HepG2 (cell line): Measurements from ENCODE around the gene ZNF620. TPM values are rescaled to one million over a fixed set of nuclear protein-coding genes. Genes with fewer than 3 reads are reported as not detected.

Source experiments
- ADNP ChIP-seq: sonication (generic); formaldehyde crosslinking; IDR thresholded peaks from 2 replicates; pipeline ENCODE4 v1.4.0; 2020; ENCODE audit warnings: missing genetic modification reagents
- CSRNP2 ChIP-seq: sonication (generic); formaldehyde crosslinking; conservative IDR thresholded peaks from 2 replicates; pipeline ENCODE4 v1.8.0; 2022; ENCODE audit warnings: low read depth, missing genetic modification reagents
- HOXD1 ChIP-seq: sonication (generic); formaldehyde crosslinking; IDR thresholded peaks from 2 replicates; pipeline ENCODE4 v1.5.0; 2020; ENCODE audit warnings: missing genetic modification reagents
- PAF1 ChIP-seq: IDR thresholded peaks from 2 replicates; pipeline ENCODE4 v1.6.1; 2016; ENCODE audit warnings: missing genetic modification reagents, missing compliant biosample characterization
- RARG ChIP-seq: sonication (generic); formaldehyde crosslinking; IDR thresholded peaks from 2 replicates; pipeline ENCODE4 v1.4.0; 2020; ENCODE audit warnings: low read depth, mild to moderate bottlenecking, missing genetic modification reagents
- SAFB2 ChIP-seq: sonication (generic); formaldehyde crosslinking; IDR thresholded peaks from 2 replicates; pipeline ENCODE4 v1.5.1; 2020; ENCODE audit warnings: missing genetic modification reagents, low read depth, mild to moderate bottlenecking, borderline replicate concordance
- SMYD3 ChIP-seq: sonication (generic); formaldehyde crosslinking; IDR thresholded peaks from 2 replicates; pipeline ENCODE4 v1.8.1; 2023; ENCODE audit warnings: mild to moderate bottlenecking, missing genetic modification reagents
- SSRP1 ChIP-seq: IDR thresholded peaks from 2 replicates; pipeline ENCODE4 v1.6.1; 2016; ENCODE audit warnings: control low read depth
- ZBTB3 ChIP-seq: sonication (generic); formaldehyde crosslinking; IDR thresholded peaks from 2 replicates; pipeline ENCODE4 v1.4.0; 2020; ENCODE audit warnings: low read depth, mild to moderate bottlenecking, moderate library complexity, missing genetic modification reagents, borderline replicate concordance
- ZKSCAN8 ChIP-seq: IDR thresholded peaks from 2 replicates; pipeline ENCODE4 v1.6.1; 2016; ENCODE audit warnings: borderline replicate concordance, missing genetic modification reagents, missing compliant biosample characterization
- ZNF24 ChIP-seq: fragments of 450-650 bp; IDR thresholded peaks from 2 replicates; pipeline ENCODE4 v1.6.1; 2017; ENCODE audit warnings: antibody characterized with exemption, mild to moderate bottlenecking
- ZNF331 ChIP-seq: sonication (generic); formaldehyde crosslinking; IDR thresholded peaks from 2 replicates; pipeline ENCODE4 v1.4.0; 2020; ENCODE audit warnings: missing genetic modification reagents
- ZNF546 ChIP-seq: sonication (generic); formaldehyde crosslinking; conservative IDR thresholded peaks from 2 replicates; pipeline ENCODE4 v1.8.1; 2023; ENCODE audit warnings: mild to moderate bottlenecking, missing genetic modification reagents
- ZNF547 ChIP-seq: sonication (generic); formaldehyde crosslinking; IDR thresholded peaks from 2 replicates; pipeline ENCODE4 v1.5.1; 2020; ENCODE audit warnings: mild to moderate bottlenecking, missing genetic modification reagents
- ZNF576 ChIP-seq: sonication (generic); formaldehyde crosslinking; IDR thresholded peaks from 2 replicates; pipeline ENCODE4 v1.4.0; 2020; ENCODE audit warnings: mild to moderate bottlenecking, missing genetic modification reagents
- ZNF616 ChIP-seq: sonication (generic); formaldehyde crosslinking; IDR thresholded peaks from 2 replicates; pipeline ENCODE4 v1.5.0; 2020; ENCODE audit warnings: low read depth, mild to moderate bottlenecking, missing genetic modification reagents
- ZNF713 ChIP-seq: sonication (generic); formaldehyde crosslinking; IDR thresholded peaks from 2 replicates; pipeline ENCODE4 v1.4.0; 2020; ENCODE audit warnings: mild to moderate bottlenecking, missing genetic modification reagents
- ZSCAN29 ChIP-seq: sonication (generic); formaldehyde crosslinking; conservative IDR thresholded peaks from 2 replicates; pipeline ENCODE4 v1.4.0; 2020; ENCODE audit warnings: mild to moderate bottlenecking, missing genetic modification reagents
- polyA plus RNA-seq, 8 experiments: library from polyadenylated mRNA; depleted of rRNA in 3 of 8; stranded (reverse) in 7 of 8; unstranded in 1 of 8; fragments of >200 nt; fragmentation: Illumina TruSeq in 4 of 8; extraction: Trizol in 4 of 8; gene quantifications; 2 replicates each; pipeline versions ENCODE4 v1.2.1 to v1.2.3, GENCODE V29; 2011 to 2016; ENCODE audit warnings: low read depth in 4 of 8, missing spikeins in 1 of 8, mixed read lengths in 1 of 8; ENCODE audit not compliant: insufficient read depth in 1 of 8
- total RNA-seq, 5 experiments: library from RNA; depleted of rRNA; stranded (reverse); fragments of >200 nt; fragmentation: Illumina TruSeq; extraction: Trizol; gene quantifications; 2 replicates each; pipeline ENCODE4 v1.2.3, GENCODE V29; 2016; ENCODE audit warnings: low read depth in 1 of 5
- TF ChIP-seq, protein P1 (sequence below): sonication (generic); formaldehyde crosslinking; IDR thresholded peaks from 2 replicates; pipeline ENCODE4 v1.4.0; 2020; ENCODE audit warnings: mild to moderate bottlenecking, missing genetic modification reagents
- TF ChIP-seq, protein P2 (sequence below): sonication (generic); formaldehyde crosslinking; IDR thresholded peaks from 2 replicates; pipeline ENCODE4 v1.4.0; 2020; ENCODE audit warnings: mild to moderate bottlenecking, missing genetic modification reagents

ZNF620 gene
- total and polyA plus RNA-seq, 2 of the 13 experiments (the other 11 are each of a cell fraction or from before 2014, with no cell fraction given) = 2.3 to 12.2 TPM

GRCh38 chr3:40468018-40468417 lies 37.8 kb upstream of the ZNF620 start (continued):
- TF ChIP-seq SMYD3 (CRISPR knock-in tag) = no peak
- TF ChIP-seq, protein P1, sequence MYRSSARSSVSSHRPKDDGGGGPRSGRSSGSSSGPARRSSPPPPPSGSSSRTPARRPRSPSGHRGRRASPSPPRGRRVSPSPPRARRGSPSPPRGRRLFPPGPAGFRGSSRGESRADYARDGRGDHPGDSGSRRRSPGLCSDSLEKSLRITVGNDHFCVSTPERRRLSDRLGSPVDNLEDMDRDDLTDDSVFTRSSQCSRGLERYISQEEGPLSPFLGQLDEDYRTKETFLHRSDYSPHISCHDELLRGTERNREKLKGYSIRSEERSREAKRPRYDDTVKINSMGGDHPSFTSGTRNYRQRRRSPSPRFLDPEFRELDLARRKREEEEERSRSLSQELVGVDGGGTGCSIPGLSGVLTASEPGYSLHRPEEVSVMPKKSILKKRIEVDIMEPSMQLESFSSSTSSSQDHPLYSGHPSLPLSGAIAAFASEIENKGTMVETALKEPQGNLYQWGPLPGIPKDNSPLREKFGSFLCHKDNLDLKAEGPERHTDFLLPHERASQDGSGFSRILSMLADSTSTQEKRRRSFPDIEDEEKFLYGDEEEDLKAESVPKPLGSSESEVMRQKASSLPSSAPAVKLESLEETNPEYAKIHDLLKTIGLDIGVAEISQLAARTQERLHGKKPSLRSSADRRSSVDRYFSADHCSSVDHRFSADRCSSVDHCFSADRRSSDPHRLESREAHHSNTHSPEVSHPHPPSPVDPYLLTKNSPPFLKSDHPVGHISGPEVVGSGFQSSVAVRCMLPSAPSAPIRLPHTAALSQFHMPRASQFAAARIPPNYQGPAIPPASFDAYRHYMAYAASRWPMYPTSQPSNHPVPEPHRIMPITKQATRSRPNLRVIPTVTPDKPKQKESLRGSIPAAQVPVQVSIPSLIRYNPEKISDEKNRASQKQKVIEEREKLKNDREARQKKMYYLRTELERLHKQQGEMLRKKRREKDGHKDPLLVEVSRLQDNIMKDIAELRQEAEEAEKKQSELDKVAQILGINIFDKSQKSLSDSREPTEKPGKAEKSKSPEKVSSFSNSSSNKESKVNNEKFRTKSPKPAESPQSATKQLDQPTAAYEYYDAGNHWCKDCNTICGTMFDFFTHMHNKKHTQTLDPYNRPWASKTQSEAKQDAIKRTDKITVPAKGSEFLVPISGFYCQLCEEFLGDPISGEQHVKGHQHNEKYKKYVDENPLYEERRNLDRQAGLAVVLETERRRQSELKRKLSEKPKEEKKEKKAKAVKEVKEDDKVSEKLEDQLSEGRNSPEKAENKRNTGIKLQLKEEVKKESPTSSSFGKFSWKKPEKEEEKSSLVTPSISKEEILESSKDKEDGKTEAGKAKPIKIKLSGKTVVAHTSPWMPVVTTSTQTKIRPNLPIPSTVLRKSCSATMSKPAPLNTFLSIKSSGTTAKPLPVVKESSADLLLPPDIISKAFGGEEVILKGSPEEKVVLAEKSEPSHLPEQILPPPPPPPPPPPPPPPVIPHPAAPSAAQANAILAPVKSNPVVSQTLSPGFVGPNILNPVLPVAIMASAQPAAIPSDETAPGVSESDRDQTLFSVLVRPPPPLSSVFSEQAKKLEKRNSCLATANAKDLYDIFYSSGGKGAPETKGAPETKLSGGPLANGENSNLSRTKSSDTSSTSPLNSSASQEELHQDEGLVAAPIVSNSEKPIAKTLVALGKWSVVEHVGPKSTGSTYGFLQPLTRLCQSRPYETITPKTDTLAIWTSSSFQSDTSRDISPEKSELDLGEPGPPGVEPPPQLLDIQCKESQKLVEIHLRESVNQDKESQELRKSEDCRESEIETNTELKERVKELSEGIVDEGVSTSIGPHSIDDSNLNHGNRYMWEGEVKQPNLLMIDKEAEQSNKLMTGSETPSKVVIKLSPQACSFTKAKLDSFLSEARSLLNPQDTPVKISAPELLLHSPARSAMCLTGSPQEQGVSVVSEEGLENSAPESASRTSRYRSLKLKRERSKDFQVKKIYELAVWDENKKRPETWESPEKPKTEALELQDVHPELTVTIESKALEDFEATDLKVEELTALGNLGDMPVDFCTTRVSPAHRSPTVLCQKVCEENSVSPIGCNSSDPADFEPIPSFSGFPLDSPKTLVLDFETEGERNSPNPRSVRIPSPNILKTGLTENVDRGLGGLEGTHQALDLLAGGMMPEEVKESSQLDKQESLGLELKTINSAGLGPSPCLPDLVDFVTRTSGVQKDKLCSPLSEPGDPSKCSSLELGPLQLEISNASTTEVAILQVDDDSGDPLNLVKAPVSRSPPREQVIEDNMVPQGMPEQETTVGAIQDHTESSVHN (CRISPR knock-in tag) = no peak
- TF ChIP-seq CSRNP2 (CRISPR knock-in tag) = no peak
- no peak for TF ChIP-seq SSRP1 (CRISPR knock-in tag)
- TF ChIP-seq ZNF331 (CRISPR knock-in tag) = no peak
- TF ChIP-seq PAF1 (CRISPR knock-in tag) = no peak
- no peak for TF ChIP-seq ADNP (CRISPR knock-in tag)
- no peak for TF ChIP-seq HOXD1 (CRISPR knock-in tag)
- no peak for TF ChIP-seq ZBTB3
- no peak for TF ChIP-seq SAFB2 (CRISPR knock-in tag)
- TF ChIP-seq ZKSCAN8 = no peak
- no peak for TF ChIP-seq ZNF713 (CRISPR knock-in tag)
- TF ChIP-seq ZSCAN29 (CRISPR knock-in tag) = no peak
- TF ChIP-seq ZNF547 (CRISPR knock-in tag) = no peak
- TF ChIP-seq ZNF616 (CRISPR knock-in tag) = no peak
- no peak for TF ChIP-seq ZNF24
- TF ChIP-seq ZNF576 (CRISPR knock-in tag) = no peak
- no peak for TF ChIP-seq RARG (CRISPR knock-in tag)
- TF ChIP-seq, protein P2, sequence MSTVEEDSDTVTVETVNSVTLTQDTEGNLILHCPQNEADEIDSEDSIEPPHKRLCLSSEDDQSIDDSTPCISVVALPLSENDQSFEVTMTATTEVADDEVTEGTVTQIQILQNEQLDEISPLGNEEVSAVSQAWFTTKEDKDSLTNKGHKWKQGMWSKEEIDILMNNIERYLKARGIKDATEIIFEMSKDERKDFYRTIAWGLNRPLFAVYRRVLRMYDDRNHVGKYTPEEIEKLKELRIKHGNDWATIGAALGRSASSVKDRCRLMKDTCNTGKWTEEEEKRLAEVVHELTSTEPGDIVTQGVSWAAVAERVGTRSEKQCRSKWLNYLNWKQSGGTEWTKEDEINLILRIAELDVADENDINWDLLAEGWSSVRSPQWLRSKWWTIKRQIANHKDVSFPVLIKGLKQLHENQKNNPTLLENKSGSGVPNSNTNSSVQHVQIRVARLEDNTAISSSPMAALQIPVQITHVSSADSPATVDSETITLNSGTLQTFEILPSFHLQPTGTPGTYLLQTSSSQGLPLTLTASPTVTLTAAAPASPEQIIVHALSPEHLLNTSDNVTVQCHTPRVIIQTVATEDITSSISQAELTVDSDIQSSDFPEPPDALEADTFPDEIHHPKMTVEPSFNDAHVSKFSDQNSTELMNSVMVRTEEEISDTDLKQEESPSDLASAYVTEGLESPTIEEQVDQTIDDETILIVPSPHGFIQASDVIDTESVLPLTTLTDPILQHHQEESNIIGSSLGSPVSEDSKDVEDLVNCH = no peak
- TF ChIP-seq ZNF546 (CRISPR knock-in tag) = no peak
